Neural cell (in vitro differentiated cells): Measurements from ENCODE around the gene ELF1. TPM values are rescaled to one million over a fixed set of nuclear protein-coding genes. Genes with fewer than 3 reads are reported as not detected.

Experiments
- H2AFZ ChIP-seq: fragments of 200-600, 300-800 bp; sonication (generic), shearing (Covaris generic); 2 replicates; pipeline ENCODE4 v1.6.0; 2014; ENCODE audit warnings: low read depth, mild to moderate bottlenecking, antibody characterized with exemption, low read length, moderate library complexity
- H3F3A ChIP-seq: fragments of 200-600 bp; shearing (Covaris generic); 2 replicates; pipeline ENCODE4 v1.6.1; 2016; ENCODE audit warnings: mild to moderate bottlenecking, moderate library complexity, mixed read lengths, antibody characterized with exemption, low read length; ENCODE audit not compliant: insufficient read depth, poor library complexity, severe bottlenecking
- H3K27ac ChIP-seq: fragments of 200-600, 300-800 bp; sonication (generic), shearing (Covaris generic); 2 replicates; pipeline ENCODE4 v1.5.1; 2014; ENCODE audit warnings: mild to moderate bottlenecking, low read length, moderate library complexity
- H3K27me3 ChIP-seq: fragments of 300-800, 200-600 bp; sonication (generic), shearing (Covaris generic); 2 replicates; pipeline ENCODE4 v1.6.0; 2014; ENCODE audit warnings: mild to moderate bottlenecking, low read depth, low read length, moderate library complexity; ENCODE audit not compliant: insufficient read depth
- H3K36me3 ChIP-seq: fragments of 300-800, 200-600 bp; sonication (generic), shearing (Covaris generic); 2 replicates; pipeline ENCODE4 v1.5.1; 2014; ENCODE audit warnings: mild to moderate bottlenecking, antibody characterized with exemption, low read length, moderate library complexity; ENCODE audit not compliant: insufficient read depth
- H3K4me2 ChIP-seq: fragments of 300-800, 200-600 bp; sonication (generic), shearing (Covaris generic); 2 replicates; pipeline ENCODE4 v1.6.0; 2014; ENCODE audit warnings: mild to moderate bottlenecking, low read length
- H3K4me3 ChIP-seq: fragments of 300-800, 200-600 bp; sonication (generic), shearing (Covaris generic); 2 replicates; pipeline ENCODE4 v1.5.1; 2014; ENCODE audit warnings: mild to moderate bottlenecking, low read length, moderate library complexity
- H3K79me2 ChIP-seq: fragments of 200-600 bp; shearing (Covaris generic); replicated peaks from 2 replicates; pipeline ENCODE4 v1.6.0; 2014; ENCODE audit warnings: mild to moderate bottlenecking, low read length, moderate library complexity; ENCODE audit not compliant: insufficient read depth
- H3K9ac ChIP-seq: fragments of 300-800, 200-600 bp; sonication (generic), shearing (Covaris generic); 2 replicates; pipeline ENCODE4 v1.6.1; 2016; ENCODE audit warnings: mild to moderate bottlenecking, low read length, mixed read lengths
- H3K9me2 ChIP-seq: fragments of 200-600 bp; shearing (Covaris generic); 2 replicates; pipeline ENCODE4 v1.6.1; 2016; ENCODE audit warnings: mild to moderate bottlenecking, low read length, mixed read lengths; ENCODE audit not compliant: insufficient read depth
- H3K9me3 ChIP-seq: fragments of 200-600, 300-800 bp; sonication (generic), shearing (Covaris generic); 2 replicates; pipeline ENCODE4 v1.6.1; 2016; ENCODE audit warnings: mild to moderate bottlenecking, mixed run types, low read length, moderate library complexity, mixed read lengths
- H4K20me1 ChIP-seq: fragments of 200-600 bp; shearing (Covaris generic); 2 replicates; pipeline ENCODE4 v1.6.1; 2016; ENCODE audit warnings: mild to moderate bottlenecking, mixed run types; ENCODE audit not compliant: insufficient read depth
- CTCF ChIP-seq: fragments of 450-650 bp; IDR thresholded peaks from 2 replicates; pipeline ENCODE4 v1.5.1; 2014; ENCODE audit warnings: antibody characterized with exemption, mild to moderate bottlenecking, moderate library complexity; ENCODE audit not compliant: poor library complexity, severe bottlenecking
- EP300 ChIP-seq: fragments of 450-650 bp; conservative IDR thresholded peaks from 2 replicates; pipeline ENCODE4 v1.6.1; 2014; ENCODE audit warnings: antibody characterized with exemption, mild to moderate bottlenecking, moderate library complexity; ENCODE audit not compliant: poor library complexity, severe bottlenecking
- EZH2 ChIP-seq: fragments of 200-600, 300-800 bp; shearing (Covaris generic), sonication (generic); IDR thresholded peaks from 2 replicates; pipeline ENCODE4 v1.6.1; 2014; ENCODE audit warnings: antibody characterized with exemption, low read length, borderline replicate concordance, mild to moderate bottlenecking; ENCODE audit not compliant: insufficient read depth, poor library complexity, severe bottlenecking
- MXI1 ChIP-seq: fragments of 450-650 bp; conservative IDR thresholded peaks from 2 replicates; pipeline ENCODE4 v1.6.1; 2014; ENCODE audit warnings: antibody characterized with exemption, mild to moderate bottlenecking; ENCODE audit not compliant: poor library complexity, severe bottlenecking
- POLR2AphosphoS5 ChIP-seq: IDR thresholded peaks from 2 replicates; pipeline ENCODE4 v1.6.1; 2012
- RAD21 ChIP-seq: fragments of 450-650 bp; conservative IDR thresholded peaks from 2 replicates; pipeline ENCODE4 v1.6.1; 2014; ENCODE audit warnings: antibody characterized with exemption, mild to moderate bottlenecking, moderate library complexity
- REST ChIP-seq: IDR thresholded peaks from 2 replicates; pipeline ENCODE4 v1.6.1; 2012; ENCODE audit warnings: borderline replicate concordance
- SMC3 ChIP-seq: fragments of 450-650 bp; conservative IDR thresholded peaks from 2 replicates; pipeline ENCODE4 v1.6.1; 2014; ENCODE audit warnings: antibody characterized with exemption, mild to moderate bottlenecking, moderate library complexity; ENCODE audit not compliant: poor library complexity
- TAF1 ChIP-seq: IDR thresholded peaks from 2 replicates; pipeline ENCODE4 v1.6.1; 2012; ENCODE audit warnings: low read depth
- polyA plus RNA-seq: library from polyadenylated mRNA; depleted of rRNA; stranded (reverse); fragments of >200 nt; gene quantifications from 2 replicates; pipeline ENCODE4 v1.2.3, GENCODE V29; 2014

Gene ELF1
- polyA plus RNA-seq, 1 donor from 2014 or later, result 2.0 TPM

GRCh38 chr13:41017817-41018601, 1.1 kb downstream of the ELF1 start:
- no peaks in the 10 kb centered on the region for H3K9me3 ChIP-seq
- H3K27me3 ChIP-seq, result no peaks in the 10 kb centered on the region
- TF ChIP-seq CTCF (no peak), MXI1 (no peak), POLR2AphosphoS5 (no peak), EP300 (no peak), TAF1 (no peak), RAD21 (no peak), EZH2 (no peak), SMC3 (no peak), REST (no peak)
- H3F3A ChIP-seq, result no peaks in the 10 kb centered on the region
- H3K9ac ChIP-seq, result no peak overlapping the region
- no peak overlapping the region for H3K4me2 ChIP-seq
- no peaks in the 10 kb centered on the region for H3K9me2 ChIP-seq
- no peak overlapping the region for H2AFZ ChIP-seq
- H3K27ac ChIP-seq, result no peak overlapping the region
- H3K4me3 ChIP-seq, result no peak overlapping the region
- H4K20me1 ChIP-seq, result no peaks in the 10 kb centered on the region
- no peaks in the 10 kb centered on the region for H3K79me2 ChIP-seq
- H3K36me3 ChIP-seq, result no peaks in the 10 kb centered on the region

GRCh38 chr13:41017159-41017558, 2.0 kb downstream of the ELF1 start:
- Histone ChIP-seq H3K79me2 (no peaks in the 10 kb centered on the region), H2AFZ (no peak overlapping the region), H3K4me2 (no peak overlapping the region)

More at GRCh38 chr13:41017159-41017558, 2.0 kb downstream of the ELF1 start:
- Histone ChIP-seq H3F3A (no peaks in the 10 kb centered on the region), H3K9me3 (no peaks in the 10 kb centered on the region), H3K36me3 (no peaks in the 10 kb centered on the region), H3K9me2 (no peaks in the 10 kb centered on the region), H3K27ac (no peak overlapping the region), H3K27me3 (no peaks in the 10 kb centered on the region), H4K20me1 (no peaks in the 10 kb centered on the region), H3K4me3 (no peak overlapping the region), H3K9ac (no peak overlapping the region)
- TF ChIP-seq CTCF (no peak), POLR2AphosphoS5 (no peak), MXI1 (no peak), REST (no peak), RAD21 (no peak), EP300 (no peak), EZH2 (no peak), TAF1 (no peak), SMC3 (no peak)
